ENCODE results near the gene NDUFS1. TPM values are rescaled to one million over a fixed set of nuclear protein-coding genes. Genes with fewer than 3 reads are reported as not detected.

The NDUFS1 gene
- total RNA-seq, 1 experiment from 2014 or later = 110 TPM

DNA sequence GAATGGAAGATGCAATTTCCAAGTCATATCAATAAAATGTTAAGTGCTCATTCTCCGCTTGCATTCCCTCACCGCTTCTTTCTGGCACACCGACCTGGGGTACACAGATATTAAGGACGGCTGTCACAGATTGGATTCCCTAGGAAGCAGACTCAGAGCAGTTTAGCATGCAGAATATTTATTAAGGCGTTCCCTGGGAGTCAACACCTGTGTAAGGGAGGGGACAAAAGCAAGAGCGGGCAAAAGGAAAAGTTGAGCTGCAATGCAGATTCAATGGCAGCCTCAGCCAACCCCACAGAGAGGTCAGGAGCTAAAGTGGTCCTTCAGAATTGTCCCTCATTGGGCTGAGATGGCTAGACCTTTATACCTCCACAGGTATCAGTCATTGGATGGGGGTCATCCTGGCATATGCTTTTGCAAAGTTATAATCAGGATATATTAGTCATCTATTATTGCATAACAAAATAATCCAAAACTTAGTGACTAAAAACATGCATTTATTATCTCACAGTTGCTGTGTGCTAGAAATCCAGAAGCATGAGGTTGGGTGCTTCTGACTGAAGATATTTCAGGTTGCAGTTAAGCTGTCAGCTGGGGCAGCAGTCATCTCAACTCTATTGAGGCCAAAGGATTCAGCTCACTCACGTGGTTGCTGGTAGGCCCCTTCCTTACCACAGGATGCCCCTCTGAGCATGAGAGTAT lies 46.2 kb downstream of the NDUFS1 start:
- Histone ChIP-seq H3K4me1 (ENCODE audit: insufficient read depth, low read length) (peaks cover 11% of the 10 kb centered on the region), H3K79me2 (ENCODE audit: low read length) (no peaks in the 10 kb centered on the region), H3K9ac (ENCODE audit: low read length) (no peak overlapping the region), H3K36me3 (ENCODE audit: low read depth, low read length) (0 out of 2 replicates have a peak, but pooled peaks cover 4% of the 10 kb centered on the region), H4K20me1 (ENCODE audit: low read length) (no peaks in the 10 kb centered on the region), H3K9me3 (ENCODE audit: low read length) (no peaks in the 10 kb centered on the region), H3K4me3 (ENCODE audit: low read length) (no peak overlapping the region), H3F3A (ENCODE audit: low read length, unreplicated experiment) (no peaks in the 10 kb centered on the region), H3K27ac (ENCODE audit: low read length) (no peak overlapping the region), H3K9me2 (replicated peaks; ENCODE audit: low read length) (no peaks in the 10 kb centered on the region), H3K4me2 (ENCODE audit: low read length) (no peak overlapping the region), H3K27me3 (ENCODE audit: low read length) (no peaks in the 10 kb centered on the region), H2AFZ (ENCODE audit: low read length) (no peak overlapping the region)
- POLR2A ChIA-PET (ENCODE audit: unreplicated experiment) = no interaction called here
- CTCF ChIA-PET = no interaction called here
- TF ChIP-seq EZH2phosphoT487 (IDR thresholded peaks at IDR 0.05; ENCODE audit: borderline replicate concordance, low read length) (no peak), EZH2 (IDR thresholded peaks at IDR 0.05; ENCODE audit: low read length, unreplicated experiment) (no peak), CTCF (conservative IDR thresholded peaks at IDR 0.05; ENCODE audit: low read depth, low read length) (no peak)
- DNase-seq = no peak
- intact Hi-C loops (cut with micrococcal nuclease) = no loop called here
- BruUV-seq (replicated peaks) = no TSS peak
- no peak for ATAC-seq

DNA sequence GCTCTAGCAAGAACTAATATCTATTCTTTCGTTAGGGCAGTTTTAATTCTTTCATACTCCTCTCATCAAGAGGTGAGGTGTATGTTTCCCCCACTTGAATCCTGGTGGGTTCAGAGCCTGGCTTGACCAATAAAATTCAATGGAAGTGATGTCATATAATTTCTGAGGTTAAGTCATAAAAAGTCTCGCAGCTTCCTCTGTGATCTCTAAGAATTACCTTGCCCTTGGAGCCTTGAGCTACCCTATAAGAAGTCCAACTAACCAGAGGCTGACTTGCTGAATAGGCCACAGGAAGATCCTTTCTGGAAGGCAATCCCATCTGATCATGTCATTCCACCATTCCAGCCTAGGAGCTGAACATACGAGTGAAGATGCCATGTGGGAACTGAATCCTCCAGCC lies 47.1 kb downstream of the NDUFS1 start:
- TSS peak; percentile 20 for BruUV-seq (replicated peaks)
- Histone ChIP-seq H3K27ac (ENCODE audit: low read length) (no peak overlapping the region), H3K9me3 (ENCODE audit: low read length) (no peaks in the 10 kb centered on the region), H3K36me3 (ENCODE audit: low read depth, low read length) (0 out of 2 replicates have a peak, but pooled peaks cover 2% of the 10 kb centered on the region), H3K27me3 (ENCODE audit: low read length) (no peaks in the 10 kb centered on the region), H3K9ac (ENCODE audit: low read length) (no peak overlapping the region), H4K20me1 (ENCODE audit: low read length) (no peaks in the 10 kb centered on the region), H3K79me2 (ENCODE audit: low read length) (no peaks in the 10 kb centered on the region), H3K4me2 (ENCODE audit: low read length) (no peak overlapping the region), H3K4me3 (ENCODE audit: low read length) (no peak overlapping the region), H2AFZ (ENCODE audit: low read length) (no peak overlapping the region), H3K9me2 (replicated peaks; ENCODE audit: low read length) (no peaks in the 10 kb centered on the region), H3K4me1 (ENCODE audit: insufficient read depth, low read length) (peaks cover 11% of the 10 kb centered on the region), H3F3A (ENCODE audit: low read length, unreplicated experiment) (no peaks in the 10 kb centered on the region)
- ChIA-PET POLR2A (ENCODE audit: unreplicated experiment) (no interaction called here), CTCF (no interaction called here)
- TF ChIP-seq CTCF (conservative IDR thresholded peaks at IDR 0.05; ENCODE audit: low read depth, low read length) (no peak), EZH2 (IDR thresholded peaks at IDR 0.05; ENCODE audit: low read length, unreplicated experiment) (no peak), EZH2phosphoT487 (IDR thresholded peaks at IDR 0.05; ENCODE audit: borderline replicate concordance, low read length) (no peak)
- intact Hi-C loops (cut with micrococcal nuclease) = no loop called here
- DNase-seq (no peak), ATAC-seq (0 out of 2 replicates have a peak, but pooled peaks have one; percentile 14)

DNA sequence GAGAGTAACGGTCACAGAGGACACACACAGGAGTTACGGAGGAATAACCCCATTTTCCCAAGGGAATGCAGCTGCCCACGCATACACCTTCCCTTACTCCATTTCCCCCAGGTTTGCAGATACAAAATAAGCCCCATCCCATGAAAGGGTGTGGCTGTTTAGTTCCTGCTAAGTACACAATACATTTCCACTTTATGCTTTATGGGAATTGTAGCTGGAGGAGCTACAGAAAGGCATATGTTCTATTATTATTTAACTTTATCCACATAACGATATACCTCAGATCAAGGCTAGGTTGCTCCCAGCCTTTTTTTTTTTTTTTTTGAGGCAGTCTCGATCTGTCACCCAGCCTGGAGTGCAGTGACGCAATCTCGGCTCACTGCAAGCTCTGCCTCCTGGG lies 50.5 kb downstream of the NDUFS1 start:
- DNase-seq (no peak), ATAC-seq (no peak; the same call in 1 of the 2 replicates)
- H3K27me3 ChIP-seq (ENCODE audit: low read length) = no peaks in the 10 kb centered on the region
- H3K27ac ChIP-seq (ENCODE audit: low read length) = no peak overlapping the region
- ChIA-PET POLR2A (ENCODE audit: unreplicated experiment) (no interaction called here), CTCF (no interaction called here)
- no peak for TF ChIP-seq CTCF (conservative IDR thresholded peaks at IDR 0.05; ENCODE audit: low read depth, low read length)
- TF ChIP-seq EZH2phosphoT487 (IDR thresholded peaks at IDR 0.05; ENCODE audit: borderline replicate concordance, low read length) = no peak
- TF ChIP-seq EZH2 (IDR thresholded peaks at IDR 0.05; ENCODE audit: low read length, unreplicated experiment) = no peak
- no peaks in the 10 kb centered on the region for H3K9me3 ChIP-seq (ENCODE audit: low read length)
- H3F3A ChIP-seq (ENCODE audit: low read length, unreplicated experiment) = no peaks in the 10 kb centered on the region
- H3K9me2 ChIP-seq (replicated peaks; ENCODE audit: low read length) = no peaks in the 10 kb centered on the region
- no peaks in the 10 kb centered on the region for H4K20me1 ChIP-seq (ENCODE audit: low read length)
- no peak overlapping the region for H3K9ac ChIP-seq (ENCODE audit: low read length)
- H3K4me2 ChIP-seq (ENCODE audit: low read length) = no peak overlapping the region
- no peak overlapping the region for H3K4me3 ChIP-seq (ENCODE audit: low read length)
- H3K4me1 ChIP-seq (ENCODE audit: insufficient read depth, low read length) = peaks cover 9% of the 10 kb centered on the region
- no peak overlapping the region for H2AFZ ChIP-seq (ENCODE audit: low read length)
- BruUV-seq (replicated peaks) = no TSS peak
- H3K36me3 ChIP-seq (ENCODE audit: low read depth, low read length) = no peaks in the 10 kb centered on the region
- intact Hi-C loops (cut with micrococcal nuclease) = no loop called here
- no peaks in the 10 kb centered on the region for H3K79me2 ChIP-seq (ENCODE audit: low read length)
